Measurements from ENCODE around the gene PTPRN2.
"Not testable (repeated sequence)": the region's sequence is repeated elsewhere in the genome, so short reads cannot be mapped to it uniquely, and the experiment has no call there.

The PTPRN2 gene

GRCh38 chr7:157918326-157919080 is 669.1 kb downstream of the PTPRN2 start:
- Histone ChIP-seq H3K36me3 (ENCODE audit: insufficient read depth, low read length) (no peaks in the 10 kb centered on the region), H3K27ac (ENCODE audit: low read depth, low read length) (no peak overlapping the region), H3K9me3 (ENCODE audit: low read length) (peaks cover 6% of the 10 kb centered on the region), H3K9ac (ENCODE audit: low read length) (no peak overlapping the region), H3K4me3 (ENCODE audit: low read depth in 1 of 2, low read length in 2 of 2) (no peak overlapping the region), H3K4me1 (ENCODE audit: insufficient read depth, low read length) (no peaks in the 10 kb centered on the region), H3K27me3 (ENCODE audit: control insufficient read depth in 1 of 2, insufficient read depth in 2 of 2, low read length in 2 of 2) (no peaks in the 10 kb centered on the region)

- Histone ChIP-seq H3K9ac (ENCODE audit: low read length) (no peak overlapping the region), H3K27ac (ENCODE audit: low read depth, low read length) (no peak overlapping the region), H3K4me1 (ENCODE audit: insufficient read depth, low read length) (no peaks in the 10 kb centered on the region)
Measured at GRCh38 chr7:157916946-157917640, 670.5 kb downstream of the PTPRN2 start.

GRCh38 chr7:157910446-157910845 is 677.2 kb downstream of the PTPRN2 start:
- H3K4me1 ChIP-seq (ENCODE audit: insufficient read depth, low read length) = no peaks in the 10 kb centered on the region
- no peak overlapping the region for H3K9ac ChIP-seq (ENCODE audit: low read length)
- H3K27ac ChIP-seq (ENCODE audit: low read depth, low read length) = no peak overlapping the region

More at GRCh38 chr7:157916946-157917640, 670.5 kb downstream of the PTPRN2 start:
- H3K36me3 ChIP-seq (ENCODE audit: insufficient read depth, low read length) = no peaks in the 10 kb centered on the region
- H3K27me3 ChIP-seq (ENCODE audit: control insufficient read depth in 1 of 2, insufficient read depth in 2 of 2, low read length in 2 of 2) = no peaks in the 10 kb centered on the region
- peaks cover 6% of the 10 kb centered on the region for H3K9me3 ChIP-seq (ENCODE audit: low read length)
- H3K4me3 ChIP-seq (ENCODE audit: low read depth in 1 of 2, low read length in 2 of 2) = no peak overlapping the region

DNA sequence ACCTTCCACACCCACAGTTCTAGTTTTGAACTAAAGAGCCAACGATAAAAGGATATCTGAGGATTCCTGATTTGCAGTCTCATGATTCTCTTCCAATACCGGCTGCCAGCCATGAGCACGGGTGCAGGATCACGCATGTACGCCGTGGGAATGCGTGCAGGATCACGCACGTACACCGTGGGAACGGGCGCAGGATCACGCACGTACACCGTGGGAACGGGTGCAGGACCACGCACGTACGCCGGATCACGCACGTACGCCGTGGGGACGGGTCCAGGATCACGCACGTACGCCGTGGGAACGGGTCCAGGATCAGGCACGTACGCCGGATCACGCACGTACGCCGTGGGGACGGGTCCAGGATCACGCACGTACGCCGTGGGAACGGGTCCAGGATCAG is 677.6 kb downstream of the PTPRN2 start:
- H3K27ac ChIP-seq (ENCODE audit: low read depth, low read length); H3K36me3 ChIP-seq (ENCODE audit: insufficient read depth, low read length); H3K4me3 ChIP-seq (ENCODE audit: low read depth in 1 of 2, low read length in 2 of 2); H3K9ac ChIP-seq (ENCODE audit: low read length); H3K27me3 ChIP-seq (ENCODE audit: control insufficient read depth in 1 of 2, insufficient read depth in 2 of 2, low read length in 2 of 2); H3K9me3 ChIP-seq (ENCODE audit: low read length); H3K4me1 ChIP-seq (ENCODE audit: insufficient read depth, low read length): not testable (repeated sequence)

More at GRCh38 chr7:157910446-157910845, 677.2 kb downstream of the PTPRN2 start:
- Histone ChIP-seq H3K27me3 (ENCODE audit: control insufficient read depth in 1 of 2, insufficient read depth in 2 of 2, low read length in 2 of 2) (no peaks in the 10 kb centered on the region), H3K4me3 (ENCODE audit: low read depth in 1 of 2, low read length in 2 of 2) (no peak overlapping the region), H3K9me3 (ENCODE audit: low read length) (peaks cover 6% of the 10 kb centered on the region), H3K36me3 (ENCODE audit: insufficient read depth, low read length) (no peaks in the 10 kb centered on the region)

DNA sequence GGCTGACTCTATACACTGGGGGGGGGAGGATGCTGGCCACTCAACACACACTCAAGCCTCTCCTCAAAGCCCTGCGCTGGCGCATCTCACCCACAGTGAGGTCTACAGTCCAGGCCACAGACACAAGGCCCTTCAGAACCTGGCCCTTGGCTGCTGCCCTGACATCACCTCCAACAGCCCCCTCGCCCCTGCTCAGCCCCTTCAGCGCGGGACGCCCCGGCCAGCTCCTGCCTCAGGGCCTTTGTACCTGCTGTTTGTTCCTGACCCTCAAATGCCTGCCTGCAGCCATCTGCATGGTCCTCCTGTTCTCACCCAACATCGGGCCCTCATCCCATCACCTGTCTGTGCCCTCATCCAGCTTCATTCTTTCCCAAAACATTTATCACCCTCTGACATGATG is 678.3 kb downstream of the PTPRN2 start:
- Histone ChIP-seq H3K27me3 (ENCODE audit: control insufficient read depth in 1 of 2, insufficient read depth in 2 of 2, low read length in 2 of 2) (no peaks in the 10 kb centered on the region), H3K27ac (ENCODE audit: low read depth, low read length) (no peak overlapping the region), H3K4me1 (ENCODE audit: insufficient read depth, low read length) (no peaks in the 10 kb centered on the region), H3K4me3 (ENCODE audit: low read depth in 1 of 2, low read length in 2 of 2) (no peak overlapping the region), H3K9me3 (ENCODE audit: low read length) (peaks cover 3% of the 10 kb centered on the region), H3K36me3 (ENCODE audit: insufficient read depth, low read length) (no peaks in the 10 kb centered on the region), H3K9ac (ENCODE audit: low read length) (no peak overlapping the region)

DNA sequence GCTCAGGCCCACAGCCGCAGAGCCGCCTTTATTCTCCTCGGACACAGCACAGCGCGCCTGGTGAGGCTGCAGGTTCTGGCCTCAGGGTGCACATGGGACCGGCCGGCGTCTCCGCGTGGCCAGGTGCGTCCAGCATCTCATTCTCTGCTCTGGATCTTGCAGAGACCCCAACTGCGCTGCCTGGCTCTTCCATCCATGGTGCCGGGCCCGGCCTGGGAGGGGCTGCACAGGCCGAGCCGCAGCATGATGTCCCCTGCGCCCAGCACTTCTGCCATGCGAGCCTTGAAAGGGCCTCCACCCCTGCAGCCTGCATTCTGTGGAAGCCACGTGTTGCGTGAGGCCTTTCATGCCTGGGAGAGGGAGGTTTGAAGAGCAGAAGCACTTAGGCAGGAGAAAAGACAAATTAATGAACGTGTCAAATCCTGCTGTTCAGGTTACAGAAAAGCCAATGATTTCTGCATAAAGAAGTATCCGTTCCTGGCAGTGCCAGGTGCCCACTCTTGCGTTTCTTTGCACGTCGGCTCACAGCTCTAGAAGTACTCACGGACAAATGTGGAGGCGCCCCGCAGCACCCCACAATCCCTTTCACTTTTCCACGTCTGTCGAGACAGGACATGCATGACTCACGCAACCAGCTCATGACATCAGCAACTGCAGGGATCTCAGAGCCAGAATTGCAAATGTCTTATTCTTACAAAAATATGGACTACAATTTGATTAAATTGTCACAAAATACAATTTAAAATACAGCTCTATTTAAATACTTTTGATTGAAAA is 679.4 kb downstream of the PTPRN2 start:
- H3K27me3 ChIP-seq (ENCODE audit: control insufficient read depth in 1 of 2, insufficient read depth in 2 of 2, low read length in 2 of 2) = no peaks in the 10 kb centered on the region
- H3K9ac ChIP-seq (ENCODE audit: low read length) = no peak overlapping the region
- no peaks in the 10 kb centered on the region for H3K4me1 ChIP-seq (ENCODE audit: insufficient read depth, low read length)
- no peak overlapping the region for H3K4me3 ChIP-seq (ENCODE audit: low read depth in 1 of 2, low read length in 2 of 2)
- no peak overlapping the region for H3K27ac ChIP-seq (ENCODE audit: low read depth, low read length)
- H3K9me3 ChIP-seq (ENCODE audit: low read length) = no peaks in the 10 kb centered on the region
- H3K36me3 ChIP-seq (ENCODE audit: insufficient read depth, low read length) = no peaks in the 10 kb centered on the region

- H3K36me3 ChIP-seq (ENCODE audit: insufficient read depth, low read length) = no peaks in the 10 kb centered on the region
- H3K27me3 ChIP-seq (ENCODE audit: control insufficient read depth in 1 of 2, insufficient read depth in 2 of 2, low read length in 2 of 2) = no peaks in the 10 kb centered on the region
- no peak overlapping the region for H3K27ac ChIP-seq (ENCODE audit: low read depth, low read length)
- no peaks in the 10 kb centered on the region for H3K4me1 ChIP-seq (ENCODE audit: insufficient read depth, low read length)
- no peak overlapping the region for H3K9ac ChIP-seq (ENCODE audit: low read length)
- H3K9me3 ChIP-seq (ENCODE audit: low read length) = no peaks in the 10 kb centered on the region
- no peak overlapping the region for H3K4me3 ChIP-seq (ENCODE audit: low read depth in 1 of 2, low read length in 2 of 2)
Measured at GRCh38 chr7:157907091-157907490, 680.5 kb downstream of the PTPRN2 start.

- Histone ChIP-seq H3K27ac (ENCODE audit: low read depth, low read length) (no peak overlapping the region), H3K4me3 (ENCODE audit: low read depth in 1 of 2, low read length in 2 of 2) (no peak overlapping the region), H3K9ac (ENCODE audit: low read length) (no peak overlapping the region)
Measured at GRCh38 chr7:157906583-157906982, 681.0 kb downstream of the PTPRN2 start.

GRCh38 chr7:157905651-157906461 is 681.8 kb downstream of the PTPRN2 start:
- H3K27ac ChIP-seq (ENCODE audit: low read depth, low read length) = no peak overlapping the region
- no peaks in the 10 kb centered on the region for H3K27me3 ChIP-seq (ENCODE audit: control insufficient read depth in 1 of 2, insufficient read depth in 2 of 2, low read length in 2 of 2)
- H3K9ac ChIP-seq (ENCODE audit: low read length) = no peak overlapping the region
- no peaks in the 10 kb centered on the region for H3K36me3 ChIP-seq (ENCODE audit: insufficient read depth, low read length)
- no peaks in the 10 kb centered on the region for H3K9me3 ChIP-seq (ENCODE audit: low read length)
- no peaks in the 10 kb centered on the region for H3K4me1 ChIP-seq (ENCODE audit: insufficient read depth, low read length)
- H3K4me3 ChIP-seq (ENCODE audit: low read depth in 1 of 2, low read length in 2 of 2) = no peak overlapping the region

More at GRCh38 chr7:157906583-157906982, 681.0 kb downstream of the PTPRN2 start:
- no peaks in the 10 kb centered on the region for H3K27me3 ChIP-seq (ENCODE audit: control insufficient read depth in 1 of 2, insufficient read depth in 2 of 2, low read length in 2 of 2)
- no peaks in the 10 kb centered on the region for H3K9me3 ChIP-seq (ENCODE audit: low read length)
- H3K36me3 ChIP-seq (ENCODE audit: insufficient read depth, low read length) = no peaks in the 10 kb centered on the region
- H3K4me1 ChIP-seq (ENCODE audit: insufficient read depth, low read length) = no peaks in the 10 kb centered on the region

- H3K27me3 ChIP-seq (ENCODE audit: control insufficient read depth in 1 of 2, insufficient read depth in 2 of 2, low read length in 2 of 2) = no peaks in the 10 kb centered on the region
- no peaks in the 10 kb centered on the region for H3K4me1 ChIP-seq (ENCODE audit: insufficient read depth, low read length)
- no peak overlapping the region for H3K9ac ChIP-seq (ENCODE audit: low read length)
- H3K9me3 ChIP-seq (ENCODE audit: low read length) = no peaks in the 10 kb centered on the region
- H3K36me3 ChIP-seq (ENCODE audit: insufficient read depth, low read length) = no peaks in the 10 kb centered on the region
- no peak overlapping the region for H3K27ac ChIP-seq (ENCODE audit: low read depth, low read length)
- H3K4me3 ChIP-seq (ENCODE audit: low read depth in 1 of 2, low read length in 2 of 2) = no peak overlapping the region
Measured at GRCh38 chr7:157904866-157905570, 682.6 kb downstream of the PTPRN2 start.

Data from muscle layer of colon (tissue), 2 donors.